Liver (tissue), 9 donors: ENCODE measurements around the gene DAB1. TPM values are rescaled to one million over a fixed set of nuclear protein-coding genes. Genes with fewer than 3 reads are reported as not detected.

Experiments
- DNase-seq: peaks from one replicate; pipeline ENCODE4 v3.0.0-alpha.2; 2017; ENCODE audit warnings: low spot score
- H3K27ac ChIP-seq, 2 donors: one replicate each; pipeline ENCODE4 v1.7.0; 2013; ENCODE audit warnings: inconsistent platforms in 2 of 2, low read length in 2 of 2, control low read depth in 1 of 2, low read depth in 1 of 2, mild to moderate bottlenecking in 1 of 2
- H3K27me3 ChIP-seq, 4 donors: one replicate each; pipeline versions ENCODE4 v1.6.1 to v1.7.0; 2013; ENCODE audit warnings: low read length in 3 of 4, inconsistent platforms in 1 of 4, mild to moderate bottlenecking in 1 of 4, moderate library complexity in 1 of 4; ENCODE audit not compliant: control insufficient read depth in 4 of 4, insufficient read depth in 4 of 4
- H3K36me3 ChIP-seq, 4 donors: one replicate each; pipeline versions ENCODE4 v1.6.1 to v1.7.0; 2013; ENCODE audit warnings: low read length in 3 of 4, mild to moderate bottlenecking in 3 of 4, low read depth in 1 of 4, moderate library complexity in 1 of 4; ENCODE audit not compliant: control insufficient read depth in 4 of 4, insufficient read depth in 3 of 4
- H3K4me1 ChIP-seq, 4 donors: one replicate each; pipeline versions ENCODE4 v1.6.1 to v1.7.0; 2013; ENCODE audit warnings: low read length in 3 of 4, mild to moderate bottlenecking in 3 of 4, moderate library complexity in 1 of 4; ENCODE audit not compliant: control insufficient read depth in 4 of 4, insufficient read depth in 4 of 4
- H3K4me3 ChIP-seq, 3 donors: one replicate each; pipeline versions ENCODE4 v1.6.1 to v1.7.0; 2013; ENCODE audit warnings: low read length in 3 of 3, control low read depth in 1 of 3, low read depth in 1 of 3, mild to moderate bottlenecking in 1 of 3
- H3K9ac ChIP-seq, 2 donors: one replicate each; pipeline ENCODE4 v1.7.0; 2013; ENCODE audit warnings: low read length in 2 of 2, mild to moderate bottlenecking in 2 of 2, moderate library complexity in 2 of 2, control low read depth in 1 of 2, low read depth in 1 of 2
- H3K9me3 ChIP-seq, 4 donors: one replicate each; pipeline versions ENCODE4 v1.6.1 to v1.7.0; 2013; ENCODE audit warnings: low read length in 3 of 4; ENCODE audit not compliant: control insufficient read depth in 4 of 4
- EGR1 ChIP-seq, 2 donors: IDR thresholded peaks; 2 replicates each; pipeline ENCODE4 v1.6.1; 2016 to 2018; ENCODE audit warnings: antibody characterized with exemption in 2 of 2, low read depth in 2 of 2
- FOXA1 ChIP-seq: IDR thresholded peaks from 2 replicates; pipeline ENCODE4 v1.6.1; 2016; ENCODE audit warnings: antibody characterized with exemption
- FOXA2 ChIP-seq: IDR thresholded peaks from 2 replicates; pipeline ENCODE4 v1.6.1; 2016; ENCODE audit warnings: antibody characterized with exemption
- GABPA ChIP-seq, 2 donors: IDR thresholded peaks in 1 of 2; conservative IDR thresholded peaks in 1 of 2; 2 replicates each; pipeline ENCODE4 v1.6.1; 2016; ENCODE audit warnings: antibody characterized with exemption in 2 of 2, mild to moderate bottlenecking in 1 of 2, moderate library complexity in 1 of 2
- HNF4A ChIP-seq, 2 donors: conservative IDR thresholded peaks; 2 replicates each; pipeline ENCODE4 v1.6.1; 2016; ENCODE audit warnings: antibody characterized with exemption in 2 of 2, mild to moderate bottlenecking in 2 of 2
- HNF4G ChIP-seq: IDR thresholded peaks from 2 replicates; pipeline ENCODE4 v1.6.1; 2016; ENCODE audit warnings: antibody characterized with exemption
- JUND ChIP-seq, 2 donors: IDR thresholded peaks; 2 replicates each; pipeline ENCODE4 v1.6.1; 2016; ENCODE audit warnings: antibody characterized with exemption in 2 of 2
- NR2F2 ChIP-seq: IDR thresholded peaks from 2 replicates; pipeline ENCODE4 v1.6.1; 2016; ENCODE audit warnings: antibody characterized with exemption
- RAD21 ChIP-seq, 2 donors: IDR thresholded peaks; 2 replicates each; pipeline ENCODE4 v1.6.1; 2016; ENCODE audit warnings: antibody characterized with exemption in 2 of 2, mild to moderate bottlenecking in 2 of 2
- RXRA ChIP-seq, 2 donors: IDR thresholded peaks; 2 replicates each; pipeline ENCODE4 v1.6.1; 2017 to 2018; ENCODE audit warnings: antibody characterized with exemption in 2 of 2, mild to moderate bottlenecking in 1 of 2
- SP1 ChIP-seq: IDR thresholded peaks from 2 replicates; pipeline ENCODE4 v1.6.1; 2018; ENCODE audit warnings: antibody characterized with exemption, mild to moderate bottlenecking
- TAF1 ChIP-seq: conservative IDR thresholded peaks from 2 replicates; pipeline ENCODE4 v1.6.1; 2016; ENCODE audit warnings: antibody characterized with exemption, mild to moderate bottlenecking
- YY1 ChIP-seq: IDR thresholded peaks from 2 replicates; pipeline ENCODE4 v1.6.1; 2016; ENCODE audit warnings: antibody characterized with exemption, mild to moderate bottlenecking
- WGBS: extraction: QIAGEN DNeasy Blood & Tissue Kit; methylation state at CpG from one replicate; pipeline ENCODE4 v1.1.7; 2013; 5-methylcytosine and 5-hydroxymethylcytosine counted together
- polyA plus RNA-seq, 2 donors: library from polyadenylated mRNA; stranded (reverse) in 1 of 2; unstranded in 1 of 2; fragments of 200-250 nt in 1 of 2; fragments of >200 nt in 1 of 2; fragmentation: Nextera tagmentation in 1 of 2; extraction: Ambion mirVana in 1 of 2; gene quantifications; one replicate each; pipeline versions ENCODE4 v1.2.1 to v1.2.3, GENCODE V29; 2013 to 2015
- total RNA-seq, 2 donors: library from RNA; depleted of rRNA; stranded (reverse); fragments of >200 nt; gene quantifications; one replicate each; pipeline ENCODE4 v1.2.3, GENCODE V29; 2014
- TF ChIP-seq, protein P1 (sequence below): IDR thresholded peaks from 2 replicates; pipeline ENCODE4 v1.6.1; 2016; ENCODE audit warnings: antibody characterized with exemption
- TF ChIP-seq, protein P2 (sequence below): IDR thresholded peaks from 2 replicates; pipeline ENCODE4 v1.6.1; 2016; ENCODE audit warnings: antibody characterized with exemption
- TF ChIP-seq, protein P3 (sequence below): IDR thresholded peaks from 2 replicates; pipeline ENCODE4 v1.6.1; 2016; ENCODE audit warnings: antibody characterized with exemption
- TF ChIP-seq, protein P4 (sequence below): IDR thresholded peaks from 2 replicates; pipeline ENCODE4 v1.6.1; 2016; ENCODE audit warnings: antibody characterized with exemption, mild to moderate bottlenecking
- TF ChIP-seq, protein P5 (sequence below): fragments of 150-350 bp; IDR thresholded peaks from 2 replicates; pipeline ENCODE4 v1.5.1; 2017; ENCODE audit warnings: improper control_type of control experiment, low read depth, low read length; ENCODE audit not compliant: missing input control
- donor health status: healthy.
- donor health status: healthy.
- donor health status: healthy.
- donor health status: healthy.
- donor health status: healthy.

Gene DAB1
- total and polyA plus RNA-seq, 4 donors: 0.54 to 1.7 (median 1.2) TPM

DNA sequence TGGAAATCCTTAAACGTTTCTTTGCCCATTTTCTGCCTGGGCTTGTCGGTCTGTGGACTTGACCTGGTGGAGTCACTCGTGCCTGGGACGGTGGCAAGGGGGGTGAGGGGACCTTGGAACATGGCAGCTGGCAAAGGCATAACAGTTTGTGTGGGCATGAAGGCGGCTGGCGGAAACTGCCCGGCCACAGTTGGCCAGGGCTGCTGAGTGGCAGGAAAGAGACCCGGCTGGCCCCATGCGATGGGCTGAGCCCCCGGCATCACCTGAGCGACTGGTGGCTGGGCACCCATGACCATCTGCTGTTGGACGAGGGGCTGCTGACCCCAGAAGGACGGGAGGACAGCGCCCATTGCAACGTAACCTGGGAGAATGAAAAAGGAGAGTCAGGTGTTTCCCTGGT, 408.8 kb downstream of the DAB1 start:
- peaks cover 0 to 17% (median 5%) of the 10 kb centered on the region in 4 donors for H3K36me3 ChIP-seq
- TF ChIP-seq RAD21 (IDR thresholded peaks at IDR 0.05) (no peak), RXRA (IDR thresholded peaks at IDR 0.05) (no peak), NR2F2 (no peak), EGR1 (IDR thresholded peaks at IDR 0.05; ENCODE audit: low read depth in 2 of 2) (no peak), YY1 (no peak), FOXA1 (no peak), SP1 (no peak), TAF1 (no peak), JUND (IDR thresholded peaks at IDR 0.05) (no peak)
- TF ChIP-seq, protein P1, sequence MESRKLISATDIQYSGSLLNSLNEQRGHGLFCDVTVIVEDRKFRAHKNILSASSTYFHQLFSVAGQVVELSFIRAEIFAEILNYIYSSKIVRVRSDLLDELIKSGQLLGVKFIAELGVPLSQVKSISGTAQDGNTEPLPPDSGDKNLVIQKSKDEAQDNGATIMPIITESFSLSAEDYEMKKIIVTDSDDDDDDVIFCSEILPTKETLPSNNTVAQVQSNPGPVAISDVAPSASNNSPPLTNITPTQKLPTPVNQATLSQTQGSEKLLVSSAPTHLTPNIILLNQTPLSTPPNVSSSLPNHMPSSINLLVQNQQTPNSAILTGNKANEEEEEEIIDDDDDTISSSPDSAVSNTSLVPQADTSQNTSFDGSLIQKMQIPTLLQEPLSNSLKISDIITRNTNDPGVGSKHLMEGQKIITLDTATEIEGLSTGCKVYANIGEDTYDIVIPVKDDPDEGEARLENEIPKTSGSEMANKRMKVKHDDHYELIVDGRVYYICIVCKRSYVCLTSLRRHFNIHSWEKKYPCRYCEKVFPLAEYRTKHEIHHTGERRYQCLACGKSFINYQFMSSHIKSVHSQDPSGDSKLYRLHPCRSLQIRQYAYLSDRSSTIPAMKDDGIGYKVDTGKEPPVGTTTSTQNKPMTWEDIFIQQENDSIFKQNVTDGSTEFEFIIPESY: no peak
- TF ChIP-seq, protein P2, sequence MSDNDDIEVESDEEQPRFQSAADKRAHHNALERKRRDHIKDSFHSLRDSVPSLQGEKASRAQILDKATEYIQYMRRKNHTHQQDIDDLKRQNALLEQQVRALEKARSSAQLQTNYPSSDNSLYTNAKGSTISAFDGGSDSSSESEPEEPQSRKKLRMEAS: no peak
- TF ChIP-seq, protein P3, sequence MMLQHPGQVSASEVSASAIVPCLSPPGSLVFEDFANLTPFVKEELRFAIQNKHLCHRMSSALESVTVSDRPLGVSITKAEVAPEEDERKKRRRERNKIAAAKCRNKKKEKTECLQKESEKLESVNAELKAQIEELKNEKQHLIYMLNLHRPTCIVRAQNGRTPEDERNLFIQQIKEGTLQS: no peak
- H3K27ac ChIP-seq: no peak overlapping the region
- H3K27me3 ChIP-seq: no peaks in the 10 kb centered on the region
- no peak overlapping the region for H3K4me3 ChIP-seq
- no peaks in the 10 kb centered on the region for H3K9me3 ChIP-seq
- 93% methylated on average over 15 of the region's 15 CpGs for WGBS
- H3K4me1 ChIP-seq: peaks cover 3 to 12% (median 9%) of the 10 kb centered on the region in 4 donors
- DNase-seq: no peak
- H3K9ac ChIP-seq: no peak overlapping the region

DNA sequence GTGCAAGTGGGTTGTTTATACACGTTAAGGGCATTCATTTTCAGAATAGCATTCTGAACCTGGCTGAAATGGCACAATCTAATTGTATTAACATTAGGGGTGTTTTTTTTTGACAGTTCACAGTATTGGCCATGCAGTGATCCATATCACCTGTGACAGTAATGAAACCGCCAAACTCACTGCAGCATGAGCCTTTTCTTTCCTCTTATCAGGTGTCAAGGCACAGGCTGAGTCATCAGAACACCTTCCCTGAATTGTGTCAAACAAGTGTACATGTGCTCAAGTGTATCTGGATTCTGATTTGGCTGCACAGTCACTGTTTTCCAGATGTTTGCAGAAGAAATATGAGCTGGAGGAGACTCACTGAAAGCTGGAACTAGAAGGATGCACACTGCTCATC, 410.3 kb downstream of the DAB1 start:
- no peak overlapping the region for H3K27ac ChIP-seq
- no peaks in the 10 kb centered on the region for H3K9me3 ChIP-seq
- no peak overlapping the region for H3K4me3 ChIP-seq
- no peaks in the 10 kb centered on the region for H3K27me3 ChIP-seq
- 81% methylated on average over 2 of the region's 2 CpGs for WGBS
- H3K9ac ChIP-seq: no peak overlapping the region
- peaks cover 0 to under 1% (median 0%) of the 10 kb centered on the region in 4 donors for H3K4me1 ChIP-seq
- H3K36me3 ChIP-seq: peaks cover 0 to 21% (median 7%) of the 10 kb centered on the region in 4 donors
- TF ChIP-seq NR2F2 (no peak), FOXA2 (no peak), TAF1 (no peak), EGR1 (IDR thresholded peaks at IDR 0.05; ENCODE audit: low read depth in 2 of 2) (no peak), YY1 (no peak), RXRA (IDR thresholded peaks at IDR 0.05) (no peak), RAD21 (IDR thresholded peaks at IDR 0.05) (no peak), HNF4A (conservative IDR thresholded peaks at IDR 0.05) (no peak), GABPA (IDR thresholded peaks at IDR 0.05 in 1 of 2, conservative IDR thresholded peaks at IDR 0.05 in 1 of 2) (no peak), JUND (IDR thresholded peaks at IDR 0.05) (no peak), SP1 (no peak), HNF4G (no peak), FOXA1 (no peak)
- TF ChIP-seq, protein P3: no peak
- TF ChIP-seq, protein P4, sequence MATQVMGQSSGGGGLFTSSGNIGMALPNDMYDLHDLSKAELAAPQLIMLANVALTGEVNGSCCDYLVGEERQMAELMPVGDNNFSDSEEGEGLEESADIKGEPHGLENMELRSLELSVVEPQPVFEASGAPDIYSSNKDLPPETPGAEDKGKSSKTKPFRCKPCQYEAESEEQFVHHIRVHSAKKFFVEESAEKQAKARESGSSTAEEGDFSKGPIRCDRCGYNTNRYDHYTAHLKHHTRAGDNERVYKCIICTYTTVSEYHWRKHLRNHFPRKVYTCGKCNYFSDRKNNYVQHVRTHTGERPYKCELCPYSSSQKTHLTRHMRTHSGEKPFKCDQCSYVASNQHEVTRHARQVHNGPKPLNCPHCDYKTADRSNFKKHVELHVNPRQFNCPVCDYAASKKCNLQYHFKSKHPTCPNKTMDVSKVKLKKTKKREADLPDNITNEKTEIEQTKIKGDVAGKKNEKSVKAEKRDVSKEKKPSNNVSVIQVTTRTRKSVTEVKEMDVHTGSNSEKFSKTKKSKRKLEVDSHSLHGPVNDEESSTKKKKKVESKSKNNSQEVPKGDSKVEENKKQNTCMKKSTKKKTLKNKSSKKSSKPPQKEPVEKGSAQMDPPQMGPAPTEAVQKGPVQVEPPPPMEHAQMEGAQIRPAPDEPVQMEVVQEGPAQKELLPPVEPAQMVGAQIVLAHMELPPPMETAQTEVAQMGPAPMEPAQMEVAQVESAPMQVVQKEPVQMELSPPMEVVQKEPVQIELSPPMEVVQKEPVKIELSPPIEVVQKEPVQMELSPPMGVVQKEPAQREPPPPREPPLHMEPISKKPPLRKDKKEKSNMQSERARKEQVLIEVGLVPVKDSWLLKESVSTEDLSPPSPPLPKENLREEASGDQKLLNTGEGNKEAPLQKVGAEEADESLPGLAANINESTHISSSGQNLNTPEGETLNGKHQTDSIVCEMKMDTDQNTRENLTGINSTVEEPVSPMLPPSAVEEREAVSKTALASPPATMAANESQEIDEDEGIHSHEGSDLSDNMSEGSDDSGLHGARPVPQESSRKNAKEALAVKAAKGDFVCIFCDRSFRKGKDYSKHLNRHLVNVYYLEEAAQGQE: no peak
- TF ChIP-seq, protein P1: no peak
- TF ChIP-seq, protein P2: no peak
- TF ChIP-seq, protein P5, sequence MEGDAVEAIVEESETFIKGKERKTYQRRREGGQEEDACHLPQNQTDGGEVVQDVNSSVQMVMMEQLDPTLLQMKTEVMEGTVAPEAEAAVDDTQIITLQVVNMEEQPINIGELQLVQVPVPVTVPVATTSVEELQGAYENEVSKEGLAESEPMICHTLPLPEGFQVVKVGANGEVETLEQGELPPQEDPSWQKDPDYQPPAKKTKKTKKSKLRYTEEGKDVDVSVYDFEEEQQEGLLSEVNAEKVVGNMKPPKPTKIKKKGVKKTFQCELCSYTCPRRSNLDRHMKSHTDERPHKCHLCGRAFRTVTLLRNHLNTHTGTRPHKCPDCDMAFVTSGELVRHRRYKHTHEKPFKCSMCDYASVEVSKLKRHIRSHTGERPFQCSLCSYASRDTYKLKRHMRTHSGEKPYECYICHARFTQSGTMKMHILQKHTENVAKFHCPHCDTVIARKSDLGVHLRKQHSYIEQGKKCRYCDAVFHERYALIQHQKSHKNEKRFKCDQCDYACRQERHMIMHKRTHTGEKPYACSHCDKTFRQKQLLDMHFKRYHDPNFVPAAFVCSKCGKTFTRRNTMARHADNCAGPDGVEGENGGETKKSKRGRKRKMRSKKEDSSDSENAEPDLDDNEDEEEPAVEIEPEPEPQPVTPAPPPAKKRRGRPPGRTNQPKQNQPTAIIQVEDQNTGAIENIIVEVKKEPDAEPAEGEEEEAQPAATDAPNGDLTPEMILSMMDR: no peak
- no peak for DNase-seq
